HL-60/S4 treated with retinoic acid at 250 ng/mL for 4 days and 3 days (cell line): Measurements from ENCODE around the gene MYO9B.

Experiments used
- in situ Hi-C: fragments of 300-500 bp; cut with MboI; formaldehyde crosslinking; loops from 2 replicates; pipeline ENCODE4 v1.7.0; 2022; ENCODE audit warnings: low sequenced_read_pairs

Gene MYO9B

DNA sequence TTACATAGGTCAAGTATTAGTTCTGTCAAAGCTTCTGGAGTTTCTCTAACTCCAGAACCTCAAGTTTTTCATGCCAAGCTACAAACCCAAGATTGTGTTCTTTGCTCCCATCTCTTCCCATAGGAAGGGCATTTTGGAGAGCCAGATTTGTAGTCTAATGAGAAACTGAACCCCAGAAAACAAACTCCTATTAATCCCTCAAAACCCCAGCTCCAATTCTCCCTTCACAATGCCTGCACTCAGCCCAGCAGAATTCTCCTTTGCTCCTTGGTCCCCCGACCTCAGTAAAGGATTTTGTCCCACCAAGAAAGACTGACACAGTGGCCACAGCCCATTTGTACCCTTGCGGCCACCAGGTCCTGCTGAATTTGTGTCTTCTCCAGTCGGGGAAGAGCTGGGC is 180.6 kb downstream of the MYO9B start:
- in situ Hi-C loops = no loop called here

DNA sequence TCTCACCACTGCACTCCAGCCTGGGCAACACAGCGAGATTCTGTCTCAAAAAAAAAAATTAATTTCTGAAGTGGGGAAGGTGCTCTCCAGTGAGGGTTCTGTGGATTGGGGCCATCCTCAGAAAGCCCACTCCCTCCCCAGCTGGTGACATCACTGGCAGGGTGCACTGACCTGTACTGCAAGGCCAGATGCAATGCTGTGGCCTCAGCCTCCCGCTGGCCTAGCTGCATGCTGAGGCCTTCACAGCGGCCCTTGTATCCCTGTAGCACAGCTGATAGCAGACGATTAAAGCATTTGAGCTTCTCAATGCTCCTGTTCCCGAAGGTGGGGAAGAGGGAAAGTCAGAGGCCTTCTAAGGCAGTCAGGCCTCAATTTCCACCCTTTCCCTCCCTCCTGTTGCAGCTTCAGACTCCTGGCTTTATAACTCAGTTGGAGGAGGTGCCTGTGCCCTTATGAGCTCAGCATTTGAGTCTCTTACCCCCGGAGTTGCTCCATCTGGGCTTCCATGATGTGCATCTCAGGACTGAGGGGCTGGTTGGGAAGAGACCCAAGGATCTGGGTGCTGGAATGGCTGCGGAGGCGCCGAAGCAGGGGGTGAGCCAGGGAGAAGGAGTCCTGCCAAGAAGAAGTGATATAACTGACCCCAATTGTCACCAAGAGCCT is 183.7 kb downstream of the MYO9B start:
- in situ Hi-C loops = no loop called here

DNA sequence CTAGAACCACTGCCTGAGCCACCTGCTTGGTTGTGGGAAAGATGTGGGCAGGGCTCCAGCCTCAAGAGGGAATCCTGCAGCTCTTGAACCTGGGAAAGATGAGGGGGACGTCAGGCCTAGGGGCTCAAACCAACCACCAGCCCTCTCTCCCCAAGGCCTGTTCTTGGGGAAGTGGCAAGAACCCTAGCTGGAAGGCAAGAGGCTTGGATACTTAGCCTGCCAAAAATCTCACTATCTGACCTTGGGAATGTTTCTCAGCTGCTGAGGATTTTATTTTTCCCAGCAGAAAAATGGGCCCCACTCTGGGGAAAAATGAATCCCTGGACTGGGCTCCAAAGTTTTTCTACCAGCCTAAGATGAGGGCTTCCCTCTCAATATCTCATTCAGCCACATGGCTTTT is 184.4 kb downstream of the MYO9B start:
- in situ Hi-C loops = no loop called here

DNA sequence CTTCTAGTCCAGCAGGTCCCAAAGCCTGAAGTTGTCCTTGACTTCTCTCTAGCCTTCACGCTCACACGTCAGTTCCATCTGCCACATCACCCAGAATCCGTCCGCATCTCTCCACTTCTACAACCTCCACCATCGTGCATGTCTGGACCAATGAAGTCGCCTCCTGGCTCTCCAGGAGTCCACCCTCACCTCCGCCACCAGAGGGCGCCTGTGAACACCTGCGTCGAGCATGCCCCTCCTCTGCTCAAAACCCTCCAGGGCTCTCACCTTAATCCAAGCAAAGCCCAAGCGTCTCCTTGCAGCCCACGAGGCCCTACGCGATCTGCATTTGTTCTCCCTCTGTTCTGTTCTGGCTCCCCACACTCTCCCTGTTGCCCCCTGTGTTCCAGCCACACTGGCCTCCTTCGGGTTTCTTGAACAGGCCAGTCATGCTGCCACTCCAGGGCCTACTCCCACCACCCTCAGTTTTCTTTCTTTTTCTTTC is 185.3 kb downstream of the MYO9B start:
- in situ Hi-C loops = no loop called here

DNA sequence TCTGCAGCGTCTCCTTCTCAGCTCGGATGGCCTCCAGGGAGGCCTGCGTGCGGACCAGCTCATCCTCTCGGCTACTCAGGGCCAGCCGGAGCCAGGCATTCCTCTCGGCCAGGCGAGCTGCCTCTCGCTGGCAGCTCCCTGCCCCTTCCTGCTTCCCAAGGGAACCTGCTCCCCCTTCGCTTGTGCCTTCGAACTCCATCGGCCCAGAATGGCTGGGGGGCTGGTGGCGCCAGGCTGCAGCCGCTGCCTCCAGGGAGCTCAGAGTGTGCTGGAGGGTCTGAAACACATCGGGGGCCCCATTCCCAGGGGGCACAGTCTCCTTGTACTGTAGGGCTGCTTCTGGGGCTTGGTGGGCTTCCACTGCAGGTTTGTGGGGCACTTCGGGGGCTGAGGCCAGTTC is 187.0 kb downstream of the MYO9B start:
- in situ Hi-C loops = no loop called here
